Stomach smooth muscle (tissue), 2 donors: ENCODE data around the gene HOXA2.

Source experiments
- H3K27ac ChIP-seq: one replicate; pipeline ENCODE4 v1.7.0; 2013; ENCODE audit warnings: mild to moderate bottlenecking, low read length, inconsistent platforms
- H3K27me3 ChIP-seq, 2 donors: one replicate each; pipeline ENCODE4 v1.7.0; 2013; ENCODE audit warnings: low read length in 2 of 2; ENCODE audit not compliant: insufficient read depth in 2 of 2, control insufficient read depth in 1 of 2
- H3K36me3 ChIP-seq, 2 donors: one replicate each; pipeline ENCODE4 v1.7.0; 2013; ENCODE audit warnings: low read length in 2 of 2; ENCODE audit not compliant: control insufficient read depth in 2 of 2, insufficient read depth in 2 of 2
- H3K4me1 ChIP-seq: one replicate; pipeline ENCODE4 v1.7.0; 2013; ENCODE audit warnings: low read length; ENCODE audit not compliant: control insufficient read depth, insufficient read depth
- H3K4me3 ChIP-seq, 2 donors: one replicate each; pipeline ENCODE4 v1.7.0; 2013; ENCODE audit warnings: low read length in 2 of 2
- H3K9ac ChIP-seq, 2 donors: one replicate each; pipeline ENCODE4 v1.7.0; 2013; ENCODE audit warnings: low read length in 2 of 2, mild to moderate bottlenecking in 1 of 2
- H3K9me3 ChIP-seq, 2 donors: one replicate each; pipeline ENCODE4 v1.7.0; 2013; ENCODE audit warnings: low read length in 2 of 2; ENCODE audit not compliant: control insufficient read depth in 2 of 2
- donor health status: healthy.
- donor health status: Pancreatic carcinoma.

Gene HOXA2

DNA sequence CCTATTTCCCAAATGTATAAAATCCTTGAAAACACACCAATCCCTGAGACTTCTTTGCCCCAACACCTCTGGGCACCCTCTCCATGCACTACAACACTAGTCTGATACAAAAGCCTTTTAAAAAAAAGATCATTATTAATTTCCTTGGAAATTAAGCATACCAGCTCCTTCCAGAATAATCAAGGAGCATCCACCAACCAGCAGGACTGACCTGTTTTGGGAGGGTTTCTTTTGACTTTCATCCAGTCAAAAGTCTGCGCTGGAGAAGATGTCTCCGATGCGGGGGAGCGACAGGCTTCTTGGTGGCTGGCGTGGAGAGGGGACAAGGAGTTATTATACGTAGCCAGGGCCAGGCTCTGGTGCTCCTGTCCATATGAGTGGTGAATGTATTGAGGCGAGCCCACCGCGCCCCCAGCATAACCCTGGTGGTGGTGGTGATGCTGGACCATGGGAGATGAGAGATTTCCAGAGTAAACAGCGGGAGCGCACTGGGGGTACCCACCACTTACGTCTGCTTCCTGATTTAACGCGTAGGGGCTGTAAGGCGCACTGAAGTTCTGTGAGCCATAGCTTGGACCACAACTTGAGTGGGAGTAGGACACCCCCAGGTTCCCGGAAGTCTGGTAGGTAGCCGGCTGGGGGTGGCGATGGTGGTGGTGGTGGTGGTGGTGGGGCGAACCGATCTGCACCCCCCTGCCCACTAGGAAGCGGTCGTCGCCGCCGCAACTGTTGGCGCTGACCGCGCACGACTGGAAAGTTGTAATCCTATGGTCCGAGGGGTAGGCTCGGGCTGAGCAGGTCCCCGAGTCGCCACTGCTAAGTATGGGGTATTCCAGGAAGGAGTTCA lies 7.2 kb downstream of the HOXA2 start:
- H3K36me3 ChIP-seq, result no peaks in the 10 kb centered on the region
- H3K4me1 ChIP-seq, result peaks cover 16% of the 10 kb centered on the region
- peak overlapping the region in 1 of 2 donors; percentile 42 for H3K9ac ChIP-seq
- no peaks in the 10 kb centered on the region for H3K9me3 ChIP-seq
- H3K4me3 ChIP-seq, result peak overlapping the region; percentile 96 to 97
- peak overlapping the region; percentile 31 for H3K27ac ChIP-seq
- H3K27me3 ChIP-seq, result no peaks in the 10 kb centered on the region

DNA sequence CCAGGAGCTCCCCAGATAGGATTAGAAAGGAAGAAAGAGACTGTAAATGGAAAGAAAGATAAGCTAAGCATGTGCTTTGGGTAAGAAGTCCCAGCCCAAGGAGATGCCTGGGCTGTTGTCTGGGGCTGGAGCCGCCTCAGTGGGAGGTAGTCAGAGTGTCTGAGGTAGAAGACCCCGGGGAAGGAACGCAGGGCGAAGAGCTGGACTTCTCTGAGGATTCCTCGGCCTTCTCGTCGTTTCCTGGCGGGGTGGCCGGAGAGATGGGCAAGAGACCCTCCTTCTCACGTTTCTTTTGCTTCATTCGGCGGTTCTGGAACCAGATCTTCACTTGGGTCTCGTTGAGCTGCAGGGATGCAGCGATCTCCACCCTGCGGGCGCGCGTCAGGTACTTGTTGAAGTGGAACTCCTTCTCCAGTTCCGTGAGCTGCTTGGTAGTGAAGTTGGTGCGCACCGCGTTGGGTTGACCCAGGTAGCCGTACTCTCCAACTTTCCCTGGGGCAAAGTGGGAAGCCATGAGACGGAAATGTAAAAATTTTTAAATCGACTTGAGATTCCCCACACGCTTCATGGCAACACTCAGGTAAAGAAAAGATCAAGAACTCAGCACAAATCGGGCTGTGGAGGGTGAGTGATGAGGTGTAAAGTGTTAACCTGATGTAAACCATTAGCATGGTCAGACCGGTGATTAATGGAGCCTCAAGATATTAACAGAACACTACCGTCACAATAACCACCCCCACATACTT lies 8.0 kb downstream of the HOXA2 start:
- H3K27me3 ChIP-seq, result no peaks in the 10 kb centered on the region
- H3K9me3 ChIP-seq, result no peaks in the 10 kb centered on the region
- peak overlapping the region; percentile 31 for H3K27ac ChIP-seq
- H3K9ac ChIP-seq, result no peak overlapping the region
- H3K36me3 ChIP-seq, result no peaks in the 10 kb centered on the region
- no peak overlapping the region for H3K4me3 ChIP-seq
- H3K4me1 ChIP-seq, result peaks cover 16% of the 10 kb centered on the region

DNA sequence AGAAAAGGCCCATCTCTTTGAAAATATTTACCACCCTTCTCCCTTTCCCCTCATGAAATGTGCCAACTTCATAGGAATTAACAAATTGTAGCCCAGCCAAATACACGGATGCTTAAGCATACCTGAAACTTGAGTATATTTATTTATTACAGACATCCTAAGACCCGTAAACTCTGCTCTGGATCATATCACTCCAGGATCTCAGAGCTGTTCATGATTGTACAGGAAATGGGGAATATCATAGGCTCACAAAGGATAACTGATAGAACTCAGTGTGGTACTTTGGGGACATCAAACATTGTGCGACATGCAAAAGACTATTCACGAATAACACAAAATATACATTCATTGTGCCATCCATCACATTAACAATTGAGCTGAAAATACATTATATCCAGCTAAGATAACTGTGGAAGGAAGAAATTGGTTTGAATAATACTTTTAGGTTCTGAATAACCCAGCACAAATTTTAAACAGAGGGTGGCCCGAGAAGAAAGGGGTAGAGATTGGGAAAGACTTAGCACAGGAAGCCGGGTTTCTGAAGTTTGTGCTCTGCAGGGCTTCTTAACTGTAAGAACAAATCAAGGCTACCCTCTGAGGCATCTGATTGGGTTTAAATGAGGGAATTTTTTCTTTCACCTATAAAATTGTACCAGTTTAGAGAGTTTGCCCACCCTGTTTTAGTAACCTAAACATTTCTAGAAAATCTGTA lies 9.1 kb downstream of the HOXA2 start:
- H3K27me3 ChIP-seq, result peaks cover 6 to 9% of the 10 kb centered on the region in 2 donors
- no peaks in the 10 kb centered on the region for H3K9me3 ChIP-seq
- H3K27ac ChIP-seq, result no peak overlapping the region

DNA sequence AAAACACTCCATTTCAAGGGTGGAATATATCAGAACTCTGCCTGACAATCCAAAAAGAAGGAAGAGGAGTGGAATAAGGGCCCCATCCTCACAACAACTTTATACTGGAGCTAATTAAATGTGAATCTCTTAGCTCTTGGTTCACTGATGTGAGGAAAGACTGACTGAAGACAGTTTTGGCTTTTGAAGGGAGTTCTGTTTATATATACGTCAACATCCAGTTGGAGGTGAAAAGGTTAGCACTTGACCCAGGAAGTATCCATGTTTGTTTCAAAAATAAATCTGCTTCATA lies 9.7 kb downstream of the HOXA2 start:
- Histone ChIP-seq H3K9me3 (no peaks in the 10 kb centered on the region), H3K4me1 (peaks cover 6% of the 10 kb centered on the region), H3K4me3 (no peak overlapping the region), H3K36me3 (no peaks in the 10 kb centered on the region), H3K27ac (no peak overlapping the region), H3K27me3 (peaks cover 10 to 15% of the 10 kb centered on the region in 2 donors), H3K9ac (no peak overlapping the region)

More for the DNA sequence above, 9.1 kb downstream of the HOXA2 start:
- Histone ChIP-seq H3K9ac (no peak overlapping the region), H3K4me3 (no peak overlapping the region), H3K4me1 (peaks cover 12% of the 10 kb centered on the region), H3K36me3 (no peaks in the 10 kb centered on the region)

DNA sequence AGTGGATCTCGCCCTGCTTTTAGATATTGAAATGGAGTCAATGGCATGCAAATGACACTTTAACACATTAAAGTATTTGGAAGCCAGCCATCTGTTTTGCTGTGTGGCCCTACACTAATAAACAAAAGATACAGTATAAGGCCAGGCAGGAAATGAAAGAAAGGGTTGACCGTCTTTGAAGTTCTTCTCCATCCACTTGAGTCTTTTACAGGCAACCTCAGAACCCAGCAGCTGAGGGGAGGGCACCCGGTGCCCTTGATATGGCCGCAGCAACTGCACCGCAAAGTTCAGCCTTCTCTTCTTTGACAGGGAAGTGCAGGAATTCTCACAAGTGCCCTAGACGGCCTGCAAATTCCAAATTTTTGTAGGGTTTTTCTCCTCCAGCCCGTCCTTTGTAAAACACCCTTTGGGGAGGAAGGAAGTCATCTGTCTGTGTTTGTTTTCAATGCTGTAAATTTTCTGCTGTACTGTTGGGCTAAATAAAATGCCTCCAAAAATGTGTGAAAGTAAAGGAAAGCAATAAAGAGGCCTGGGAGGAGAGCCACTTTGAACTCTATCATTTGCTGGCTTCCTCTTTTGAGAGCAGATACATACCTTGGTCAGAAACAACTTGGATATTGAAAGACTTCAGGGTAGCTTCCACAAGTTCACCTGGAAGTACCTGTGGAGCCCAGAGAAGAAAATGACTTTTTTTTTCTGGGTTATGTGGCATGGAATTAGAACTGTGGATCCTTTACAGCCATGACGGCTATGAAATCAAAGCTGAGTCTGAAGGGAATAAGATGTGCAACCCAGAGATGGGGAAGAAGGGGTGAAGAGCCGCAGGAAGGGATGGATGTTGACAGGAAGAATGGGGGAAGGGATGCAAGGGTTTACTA lies 10.3 kb downstream of the HOXA2 start:
- peaks cover 15 to 21% of the 10 kb centered on the region in 2 donors for H3K27me3 ChIP-seq
- no peak overlapping the region for H3K27ac ChIP-seq
- H3K9ac ChIP-seq, result no peak overlapping the region
- H3K4me1 ChIP-seq, result peaks cover 2% of the 10 kb centered on the region
- no peaks in the 10 kb centered on the region for H3K36me3 ChIP-seq
- H3K9me3 ChIP-seq, result no peaks in the 10 kb centered on the region
- no peak overlapping the region for H3K4me3 ChIP-seq

DNA sequence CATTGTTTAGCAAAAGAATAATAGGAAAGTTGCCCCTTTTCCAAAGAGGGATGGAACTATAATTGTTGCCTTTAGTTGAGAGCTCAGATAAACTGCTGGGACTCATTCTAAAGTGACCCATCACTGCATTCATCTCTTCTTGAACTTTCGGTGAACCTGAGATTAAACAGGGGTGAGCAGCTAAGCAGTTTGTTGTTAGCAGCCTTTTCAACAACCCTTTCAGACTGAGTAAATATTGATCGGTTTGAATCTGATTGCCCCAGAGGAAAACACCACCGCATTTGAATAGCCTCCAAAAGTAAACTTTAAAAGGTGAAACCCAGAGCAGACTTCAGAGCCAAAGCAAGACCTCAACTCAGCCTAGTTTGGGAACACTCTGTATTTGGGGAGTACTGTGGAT lies 11.4 kb downstream of the HOXA2 start:
- Histone ChIP-seq H3K4me1 (no peaks in the 10 kb centered on the region), H3K27me3 (peaks cover 15 to 21% of the 10 kb centered on the region in 2 donors), H3K36me3 (no peaks in the 10 kb centered on the region), H3K4me3 (no peak overlapping the region), H3K9ac (no peak overlapping the region), H3K27ac (no peak overlapping the region), H3K9me3 (no peaks in the 10 kb centered on the region)

DNA sequence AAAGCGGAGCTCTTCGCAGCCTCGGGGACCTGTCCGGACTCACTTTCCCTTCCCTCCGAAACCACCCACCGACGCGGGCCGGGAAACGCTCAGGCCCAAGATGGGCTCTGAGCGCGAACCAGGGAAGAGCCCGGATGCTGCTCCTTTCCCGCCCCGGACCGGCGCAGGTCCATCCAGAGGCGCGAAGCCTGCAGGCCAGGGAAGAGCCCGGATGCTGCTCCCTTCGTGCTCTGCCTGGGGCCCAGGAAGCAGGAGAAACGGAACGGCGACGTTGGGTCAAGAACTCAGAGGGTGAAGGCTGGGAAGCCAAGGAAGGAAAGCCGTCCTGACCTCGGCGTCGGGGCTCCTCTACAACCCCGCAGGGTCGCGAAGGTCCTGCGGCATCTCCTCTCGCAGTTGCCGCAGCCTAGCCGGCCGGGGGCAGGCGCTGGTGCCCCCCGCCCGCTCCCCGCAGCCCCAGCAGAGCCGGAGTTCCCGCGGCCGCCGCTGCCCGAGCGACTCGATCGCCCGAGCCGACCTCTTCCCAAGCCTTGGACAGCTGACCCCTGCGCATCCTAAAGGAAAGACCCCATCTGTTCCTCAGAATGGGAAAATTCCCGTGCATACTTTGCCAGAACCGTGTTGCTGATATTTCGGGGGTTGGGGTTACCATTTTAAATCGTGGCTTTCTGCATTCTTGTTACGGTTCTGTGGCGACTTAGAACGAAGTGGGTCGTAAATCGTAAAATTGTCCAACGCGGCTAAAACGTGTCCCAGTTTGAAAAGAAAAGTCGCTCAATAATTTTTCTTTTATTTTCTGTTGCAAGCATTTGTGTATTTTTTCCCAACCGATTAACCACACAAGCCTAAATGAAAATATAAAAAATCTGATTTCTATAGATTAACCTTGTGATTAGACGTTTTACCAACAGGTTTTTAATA lies 14.2 kb downstream of the HOXA2 start:
- Histone ChIP-seq H3K36me3 (no peaks in the 10 kb centered on the region), H3K27me3 (peaks cover 15 to 21% of the 10 kb centered on the region in 2 donors), H3K9me3 (no peaks in the 10 kb centered on the region), H3K9ac (no peak overlapping the region), H3K4me3 (no peak overlapping the region), H3K27ac (no peak overlapping the region), H3K4me1 (no peaks in the 10 kb centered on the region)

DNA sequence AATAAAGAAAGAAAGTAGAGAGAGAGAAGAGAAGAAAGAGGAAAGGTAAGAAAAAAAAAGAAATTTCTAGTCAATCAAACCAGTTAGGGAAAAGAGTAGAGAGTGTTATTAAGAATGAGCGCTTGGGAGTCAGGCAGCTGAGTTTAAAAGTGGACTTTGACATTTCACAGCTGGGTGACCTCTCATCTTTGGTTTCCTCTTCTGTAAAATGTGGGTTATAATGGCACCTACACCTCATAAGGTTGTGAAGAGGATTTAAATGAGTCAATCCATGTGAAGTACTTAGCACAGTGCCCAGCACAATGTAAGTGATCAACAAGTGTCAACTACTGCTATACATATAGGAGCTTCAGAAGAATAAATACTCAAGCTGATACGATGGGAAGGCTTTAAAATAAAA lies 18.8 kb downstream of the HOXA2 start:
- Histone ChIP-seq H3K27me3 (peaks cover 11 to 15% of the 10 kb centered on the region in 2 donors), H3K4me1 (no peaks in the 10 kb centered on the region), H3K9me3 (no peaks in the 10 kb centered on the region), H3K4me3 (no peak overlapping the region), H3K27ac (no peak overlapping the region), H3K36me3 (no peaks in the 10 kb centered on the region), H3K9ac (no peak overlapping the region)

DNA sequence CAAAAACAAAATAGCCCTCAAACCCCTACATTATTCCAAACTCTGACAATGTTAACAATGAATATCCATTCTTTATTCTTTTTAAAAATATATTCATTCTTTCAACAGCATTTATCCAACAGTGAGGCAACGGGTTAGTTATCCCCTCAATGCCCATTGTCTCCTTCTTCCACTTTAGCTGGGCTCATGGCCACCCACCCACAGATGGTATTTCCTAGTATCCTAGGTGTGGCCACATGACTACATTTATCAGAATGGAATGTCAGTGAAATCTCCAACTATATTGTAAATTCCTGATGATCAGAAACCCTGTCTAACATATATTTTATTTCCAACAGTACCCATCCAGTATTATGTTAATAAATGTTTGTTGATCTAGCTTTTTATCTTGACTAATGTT lies 20.3 kb downstream of the HOXA2 start:
- Histone ChIP-seq H3K36me3 (no peaks in the 10 kb centered on the region), H3K27ac (no peak overlapping the region), H3K27me3 (no peaks in the 10 kb centered on the region), H3K4me3 (no peak overlapping the region), H3K4me1 (no peaks in the 10 kb centered on the region), H3K9ac (no peak overlapping the region), H3K9me3 (no peaks in the 10 kb centered on the region)
